T47D (cell line): ENCODE results near the gene RAB3C.
A peak's percentile ranks its signal among the peaks of the same experiment; 100 is the strongest.
"Not testable (repeated sequence)": the region's sequence is repeated elsewhere in the genome, so short reads cannot be mapped to it uniquely, and the experiment has no call there.

Experiments
- DNase-seq, 2 experiments: peaks; one replicate each; pipeline versions ENCODE4 v3.0.0 to v3.0.0-alpha.2; 2011 to 2012; ENCODE audit warnings: low read depth in 1 of 2, low spot score in 1 of 2
- JUND ChIP-seq: IDR thresholded peaks from 2 replicates; pipeline ENCODE4 v1.6.1; 2012; ENCODE audit warnings: low read depth
- in situ Hi-C: cut with HindIII; loops from 2 replicates; pipeline ENCODE4 v1.10.0; 2016; ENCODE audit warnings: low sequenced_read_pairs, low pct_unique_long_range_greater_than_20kb

Gene RAB3C

DNA sequence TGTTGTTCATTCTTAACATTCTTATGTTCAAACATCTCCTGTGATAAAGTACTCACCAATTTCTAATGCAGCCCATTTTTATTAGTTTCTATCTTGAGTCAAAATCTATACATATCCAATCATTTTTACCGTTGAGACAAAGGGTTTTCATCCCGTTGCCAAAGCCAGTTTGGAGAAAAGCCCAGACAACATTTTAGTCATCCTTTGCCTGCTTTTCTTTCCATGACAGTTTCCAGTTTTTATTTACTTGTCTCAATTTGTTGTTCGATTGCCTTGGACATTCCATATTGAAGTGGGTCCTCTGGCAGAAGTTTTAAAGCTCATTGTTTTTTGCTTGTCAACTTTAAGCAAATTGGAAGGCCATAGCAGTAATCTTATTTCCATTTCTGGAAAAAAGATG lies 123.9 kb downstream of the RAB3C start:
- DNase-seq, result no peak
- in situ Hi-C loops, result no loop called here
- TF ChIP-seq JUND, result no peak

- in situ Hi-C loops, result no loop called here
- DNase-seq, result no peak
- no peak for TF ChIP-seq JUND
Observed at GRCh38 chr5:58708456-58708855, 125.6 kb downstream of the RAB3C start.

GRCh38 chr5:58710425-58710824 lies 127.5 kb downstream of the RAB3C start:
- DNase-seq, in situ Hi-C loops: not testable (repeated sequence)

GRCh38 chr5:58710871-58711270 lies 128.0 kb downstream of the RAB3C start:
- no peak for TF ChIP-seq JUND
- in situ Hi-C loops, result no loop called here
- DNase-seq, result no peak

DNA sequence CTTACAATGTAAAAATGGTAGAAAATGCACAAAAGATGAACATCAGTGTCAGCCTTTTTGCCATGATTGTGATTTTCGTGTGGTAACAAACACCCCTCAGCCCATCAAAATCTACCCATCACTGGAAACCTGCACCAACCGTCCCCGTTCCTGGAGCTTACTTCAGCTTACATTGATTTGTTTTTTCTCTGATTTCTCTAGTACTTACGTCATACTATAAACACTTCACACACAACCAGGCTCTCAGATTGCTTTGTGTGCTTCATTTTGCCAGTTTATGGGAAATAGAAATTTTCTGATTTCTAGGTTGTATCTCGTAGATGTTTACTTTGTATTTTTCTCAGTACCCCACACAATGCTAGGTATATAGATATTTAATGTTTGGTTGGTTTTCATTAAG lies 129.1 kb downstream of the RAB3C start:
- TF ChIP-seq JUND, result no peak
- no peak for DNase-seq
- in situ Hi-C loops, result no loop called here

DNA sequence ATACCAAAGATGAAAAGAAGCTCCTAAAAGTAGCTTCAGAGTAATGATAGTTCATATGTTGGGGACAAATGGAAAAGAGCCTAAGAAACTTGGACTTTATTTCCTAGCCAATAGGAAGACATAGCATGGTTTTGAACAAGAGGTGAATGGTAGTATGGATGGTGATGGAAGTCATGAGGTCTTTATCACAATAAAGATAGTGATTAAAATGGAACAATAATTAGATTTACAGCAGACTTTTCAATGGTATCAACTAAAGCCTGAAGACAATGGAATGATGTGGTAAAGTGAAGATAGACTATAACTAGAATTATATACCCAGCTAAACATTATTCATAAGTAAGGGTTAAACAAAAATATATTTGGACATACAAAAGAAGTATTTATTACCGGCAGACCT lies 131.2 kb downstream of the RAB3C start:
- TF ChIP-seq JUND, result no peak
- no peak for DNase-seq
- in situ Hi-C loops, result no loop called here

- TF ChIP-seq JUND, result no peak
- in situ Hi-C loops, result no loop called here
- no peak for DNase-seq
Observed at GRCh38 chr5:58715997-58716656, 133.3 kb downstream of the RAB3C start.

- DNase-seq, result no peak
- TF ChIP-seq JUND, result no peak
- in situ Hi-C loops, result no loop called here
Observed at GRCh38 chr5:58716713-58717112, 133.8 kb downstream of the RAB3C start.

DNA sequence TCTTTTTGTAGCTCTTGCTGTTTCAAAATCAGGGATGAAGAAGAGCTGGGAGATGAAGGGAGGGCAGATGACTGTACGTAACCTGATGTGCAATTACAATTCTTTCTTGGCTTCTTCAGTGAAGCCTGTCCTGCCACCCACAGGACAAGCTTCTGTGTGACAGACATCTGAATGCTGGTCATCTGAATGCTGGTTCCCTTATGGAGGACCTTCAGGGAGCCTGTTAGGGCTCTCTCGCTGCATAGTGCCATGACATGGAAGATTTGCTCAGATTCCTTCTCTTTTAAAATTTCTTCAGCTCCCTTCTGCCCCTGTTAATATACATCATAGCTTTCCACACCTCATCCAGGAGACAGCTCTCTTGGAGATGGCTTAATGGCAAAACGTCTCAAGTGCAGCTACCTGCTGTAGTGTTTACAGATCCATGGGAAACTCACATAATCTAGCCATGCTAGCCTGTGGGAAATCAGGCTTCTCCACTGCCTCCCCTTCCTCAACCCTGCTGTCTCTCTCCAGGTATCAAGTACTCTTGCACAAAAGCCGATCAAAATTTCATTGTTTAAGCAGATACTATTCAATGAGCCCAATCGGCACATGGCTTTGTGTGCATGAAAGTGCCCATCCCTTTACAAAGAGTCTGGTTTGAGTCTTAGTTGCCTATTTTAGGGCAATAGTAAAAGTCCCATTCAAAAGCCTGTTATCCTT lies 134.6 kb downstream of the RAB3C start:
- in situ Hi-C loops, result no loop called here
- TF ChIP-seq JUND, result no peak
- DNase-seq, result peak in 1 of 2 experiments; percentile 32

- in situ Hi-C loops, result no loop called here
Observed at GRCh38 chr5:58718269-58718978, 135.5 kb downstream of the RAB3C start.

DNA sequence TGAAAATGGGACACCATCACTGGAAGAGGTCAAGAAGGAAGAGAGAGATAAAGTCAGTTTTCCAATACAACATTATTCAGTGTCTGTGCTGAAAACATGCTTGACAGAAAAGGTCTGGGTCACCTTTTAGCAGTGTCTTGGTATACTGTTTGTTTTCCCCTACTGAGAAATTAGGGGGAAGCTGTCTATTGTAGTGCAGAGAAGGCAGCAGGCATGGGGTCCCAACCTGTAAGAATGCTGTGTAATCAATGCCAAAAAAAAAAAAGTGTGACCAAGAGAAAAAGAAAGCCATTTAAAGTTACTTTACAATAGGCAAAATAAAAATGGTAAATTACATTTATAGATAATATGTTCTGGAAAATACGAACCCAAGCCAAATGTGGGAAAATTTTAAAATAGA lies 139.3 kb downstream of the RAB3C start:
- in situ Hi-C loops, result no loop called here
- no peak for TF ChIP-seq JUND
- no peak for DNase-seq

More at GRCh38 chr5:58718269-58718978, 135.5 kb downstream of the RAB3C start:
- TF ChIP-seq JUND, result no peak
- DNase-seq, result no peak

GRCh38 chr5:58724992-58725391 lies 142.1 kb downstream of the RAB3C start:
- no peak for DNase-seq
- in situ Hi-C loops, result no loop called here
- TF ChIP-seq JUND, result no peak

DNA sequence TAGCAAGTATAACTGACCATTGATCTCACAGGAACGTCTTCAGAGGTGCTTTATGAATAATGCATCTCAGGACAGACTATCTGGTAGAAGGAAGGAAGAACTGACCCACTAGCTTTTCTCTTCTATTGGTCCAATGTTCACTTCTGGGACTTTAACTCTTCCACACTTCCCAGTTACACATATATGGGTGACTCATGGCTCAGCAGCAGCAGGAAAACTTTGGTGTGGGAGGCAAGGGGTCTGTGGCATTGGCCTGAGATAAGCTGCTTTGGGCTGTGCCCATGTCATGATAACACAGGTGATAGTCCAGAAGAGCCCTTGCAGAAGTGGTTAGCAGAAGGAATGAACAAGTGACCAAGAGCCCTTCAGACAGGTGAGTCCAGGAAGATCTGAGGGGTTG lies 148.8 kb downstream of the RAB3C start:
- in situ Hi-C loops, result no loop called here
- DNase-seq, result no peak
- TF ChIP-seq JUND, result no peak
